ENCODE results near the gene ZMYND12. TPM values are rescaled to one million over a fixed set of nuclear protein-coding genes. Genes with fewer than 3 reads are reported as not detected.

The ZMYND12 gene
- polyA plus RNA-seq, 1 of the 3 experiments (the other 2 are of a cell fraction): 0.18 TPM

DNA sequence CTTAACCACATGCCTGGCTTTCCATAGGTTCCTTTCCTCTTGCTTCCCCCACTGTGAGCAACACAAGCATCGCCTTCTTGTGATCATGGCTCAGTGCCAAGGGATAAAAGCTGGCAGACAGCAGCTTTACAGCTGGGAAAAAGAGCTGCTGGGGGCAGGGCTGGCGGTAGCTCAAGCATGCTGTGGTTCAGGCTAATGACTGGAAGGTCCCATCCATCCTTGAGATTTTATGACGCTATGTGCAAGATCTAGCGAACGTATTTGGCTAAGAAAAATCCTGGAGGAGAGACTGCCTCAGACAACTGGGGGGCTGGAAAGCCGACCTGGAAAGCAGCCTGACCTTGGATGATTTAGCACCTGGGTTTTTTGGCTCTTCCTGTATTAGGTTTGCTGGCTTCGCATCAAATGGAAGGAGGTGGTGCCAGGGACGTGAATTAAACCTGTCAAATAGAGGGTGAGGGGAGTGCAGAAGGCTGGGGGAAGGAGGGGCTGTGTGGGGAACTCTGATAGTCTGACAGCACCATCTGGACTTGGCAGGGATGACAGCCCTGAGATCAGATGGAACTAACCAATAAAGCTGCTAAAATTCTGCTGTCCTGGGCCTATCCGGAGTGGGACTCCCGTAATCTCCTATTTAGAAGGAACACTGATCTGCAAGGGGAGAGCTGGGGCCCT, 34.8 kb downstream of the ZMYND12 start:
- peaks cover 6 to 29% of the 10 kb centered on the region in 2 experiments; a peak in 3 of 4 replicates for H3K4me1 ChIP-seq (ENCODE audit: control insufficient read depth in 1 of 2, insufficient read depth in 2 of 2, low read depth in 1 of 2, low read length in 1 of 2)
- peak overlapping the region in 1 of 2 experiments; percentile 91; a peak in 2 of 4 replicates for H3K27ac ChIP-seq (ENCODE audit: low read depth in 2 of 2, low read length in 1 of 2)
- no peak overlapping the region for H3K9ac ChIP-seq
- H3K4me3 ChIP-seq (ENCODE audit: low read depth in 2 of 2, low read length in 1 of 2): peak overlapping the region in 1 of 2 experiments; percentile 24; a peak in 1 of 4 replicates
- H3K4me2 ChIP-seq: peak overlapping the region; percentile 29; the same call in 1 of the 2 replicates
- no peaks in the 10 kb centered on the region for H4K20me1 ChIP-seq (ENCODE audit: insufficient read depth)
- H3K9me2 ChIP-seq: no peaks in the 10 kb centered on the region
- DNase-seq: peak; percentile 76
- H3K79me2 ChIP-seq (ENCODE audit: insufficient read depth): no peaks in the 10 kb centered on the region
- no peaks in the 10 kb centered on the region for H3K9me3 ChIP-seq
- POLR2A ChIA-PET: interaction anchor here (1.4 kb wide), 1 partner anchor 261 kb away, joined by 4 read pairs; the partner anchor contains the start of gene YBX1
- H2AFZ ChIP-seq (ENCODE audit: low read depth): no peak overlapping the region
- H3K36me3 ChIP-seq (replicated peaks in 1 of 2; ENCODE audit: control insufficient read depth in 1 of 2, insufficient read depth in 2 of 2, low read length in 1 of 2): no peaks in the 10 kb centered on the region
- WGBS (ENCODE audit: low lambda C conversion rate): 14% methylated on average over 10 of the region's 10 CpGs
- no peaks in the 10 kb centered on the region for H3F3A ChIP-seq (replicated peaks; ENCODE audit: insufficient read depth)
- no peaks in the 10 kb centered on the region; the same call in 1 of the 2 replicates for H3K27me3 ChIP-seq (ENCODE audit: insufficient read depth)
- CTCF ChIA-PET: interaction anchor here (0.7 to 1.2 kb wide), 4 partner anchors 9 to 248 kb away, joined by 3 to 4 read pairs (median 3); no protein-coding TSS in a partner anchor
- TF ChIP-seq, protein P1, sequence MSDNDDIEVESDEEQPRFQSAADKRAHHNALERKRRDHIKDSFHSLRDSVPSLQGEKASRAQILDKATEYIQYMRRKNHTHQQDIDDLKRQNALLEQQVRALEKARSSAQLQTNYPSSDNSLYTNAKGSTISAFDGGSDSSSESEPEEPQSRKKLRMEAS (IDR thresholded peaks at IDR 0.05; ENCODE audit: low read depth): no peak
- no peak for TF ChIP-seq RFX5 (IDR thresholded peaks at IDR 0.05; ENCODE audit: low read length)
- no peak for TF ChIP-seq FOSL2 (IDR thresholded peaks at IDR 0.05; ENCODE audit: borderline replicate concordance, low read depth)
- TF ChIP-seq GATA2 (CRISPR knock-in tag; IDR thresholded peaks at IDR 0.05): peak; percentile 28; the same call in 1 of the 2 replicates
- no peak for TF ChIP-seq GABPA (IDR thresholded peaks at IDR 0.05; ENCODE audit: low read depth)
- no peak for TF ChIP-seq NRF1 (IDR thresholded peaks at IDR 0.05; ENCODE audit: low read depth, low read length)
- TF ChIP-seq CTCF (IDR thresholded peaks at IDR 0.05): no peak
- TF ChIP-seq EZH2phosphoT487 (IDR thresholded peaks at IDR 0.05; ENCODE audit: borderline replicate concordance, low read depth): no peak
- no peak for TF ChIP-seq MEF2A (IDR thresholded peaks at IDR 0.05; ENCODE audit: borderline replicate concordance, low read depth)
- peak; percentile 23 for TF ChIP-seq RAD21 (IDR thresholded peaks at IDR 0.05; ENCODE audit: low read length)
- peak in 1 of 2 experiments; percentile 26; a peak in 1 of 4 replicates for TF ChIP-seq EP300 (IDR thresholded peaks at IDR 0.05; ENCODE audit: borderline replicate concordance in 1 of 2, low read depth in 1 of 2, low read length in 1 of 2)
- TF ChIP-seq TEAD4 (IDR thresholded peaks at IDR 0.05; ENCODE audit: borderline replicate concordance, insufficient read depth): no peak
- TF ChIP-seq USF1 (IDR thresholded peaks at IDR 0.05; ENCODE audit: borderline replicate concordance, low read depth): no peak
- no peak for TF ChIP-seq USF2 (IDR thresholded peaks at IDR 0.05; ENCODE audit: borderline replicate concordance, low read depth, low read length)
- TF ChIP-seq NFIC (IDR thresholded peaks at IDR 0.05; ENCODE audit: borderline replicate concordance): peak; percentile 91
- no peak for TF ChIP-seq SIN3A (IDR thresholded peaks at IDR 0.05; ENCODE audit: borderline replicate concordance, low read depth, low read length)
- no peak for TF ChIP-seq SMC3 (IDR thresholded peaks at IDR 0.05; ENCODE audit: low read depth, low read length)
- TF ChIP-seq CHD2 (IDR thresholded peaks at IDR 0.05; ENCODE audit: low read length, partially characterized antibody): peak; percentile 89
- no peak for TF ChIP-seq JUND (IDR thresholded peaks at IDR 0.05)
- peak; percentile 48; the same call in 1 of the 2 replicates for TF ChIP-seq TCF12 (IDR thresholded peaks at IDR 0.05)
- TF ChIP-seq POLR2AphosphoS5 (IDR thresholded peaks at IDR 0.05; ENCODE audit: low read depth, low read length): peak; percentile 10; the same call in 1 of the 2 replicates
- TF ChIP-seq, protein P2, sequence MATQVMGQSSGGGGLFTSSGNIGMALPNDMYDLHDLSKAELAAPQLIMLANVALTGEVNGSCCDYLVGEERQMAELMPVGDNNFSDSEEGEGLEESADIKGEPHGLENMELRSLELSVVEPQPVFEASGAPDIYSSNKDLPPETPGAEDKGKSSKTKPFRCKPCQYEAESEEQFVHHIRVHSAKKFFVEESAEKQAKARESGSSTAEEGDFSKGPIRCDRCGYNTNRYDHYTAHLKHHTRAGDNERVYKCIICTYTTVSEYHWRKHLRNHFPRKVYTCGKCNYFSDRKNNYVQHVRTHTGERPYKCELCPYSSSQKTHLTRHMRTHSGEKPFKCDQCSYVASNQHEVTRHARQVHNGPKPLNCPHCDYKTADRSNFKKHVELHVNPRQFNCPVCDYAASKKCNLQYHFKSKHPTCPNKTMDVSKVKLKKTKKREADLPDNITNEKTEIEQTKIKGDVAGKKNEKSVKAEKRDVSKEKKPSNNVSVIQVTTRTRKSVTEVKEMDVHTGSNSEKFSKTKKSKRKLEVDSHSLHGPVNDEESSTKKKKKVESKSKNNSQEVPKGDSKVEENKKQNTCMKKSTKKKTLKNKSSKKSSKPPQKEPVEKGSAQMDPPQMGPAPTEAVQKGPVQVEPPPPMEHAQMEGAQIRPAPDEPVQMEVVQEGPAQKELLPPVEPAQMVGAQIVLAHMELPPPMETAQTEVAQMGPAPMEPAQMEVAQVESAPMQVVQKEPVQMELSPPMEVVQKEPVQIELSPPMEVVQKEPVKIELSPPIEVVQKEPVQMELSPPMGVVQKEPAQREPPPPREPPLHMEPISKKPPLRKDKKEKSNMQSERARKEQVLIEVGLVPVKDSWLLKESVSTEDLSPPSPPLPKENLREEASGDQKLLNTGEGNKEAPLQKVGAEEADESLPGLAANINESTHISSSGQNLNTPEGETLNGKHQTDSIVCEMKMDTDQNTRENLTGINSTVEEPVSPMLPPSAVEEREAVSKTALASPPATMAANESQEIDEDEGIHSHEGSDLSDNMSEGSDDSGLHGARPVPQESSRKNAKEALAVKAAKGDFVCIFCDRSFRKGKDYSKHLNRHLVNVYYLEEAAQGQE (IDR thresholded peaks at IDR 0.05; ENCODE audit: low read depth, low read length): no peak
- TF ChIP-seq PBX3 (IDR thresholded peaks at IDR 0.05): peak; percentile 18; the same call in 1 of the 2 replicates
- no peak for TF ChIP-seq TAF1 (IDR thresholded peaks at IDR 0.05; ENCODE audit: borderline replicate concordance, low read depth, low read length)
- no peak for TF ChIP-seq ELF1 (IDR thresholded peaks at IDR 0.05)

Data from SK-N-SH (cell line).